HL-60 (cell line): ENCODE measurements around the gene GMPR.

Source experiments
- CTCF ChIP-seq: IDR thresholded peaks from one replicate; pipeline ENCODE4 v1.5.1; 2011; ENCODE audit warnings: low read length, control low read depth, inconsistent platforms; ENCODE audit not compliant: insufficient read depth
- GABPA ChIP-seq: IDR thresholded peaks from 2 replicates; pipeline ENCODE4 v1.6.1; 2012; ENCODE audit warnings: low read depth
- POLR2AphosphoS5 ChIP-seq: IDR thresholded peaks from 2 replicates; pipeline ENCODE4 v1.6.1; 2012; ENCODE audit warnings: low read depth
- SPI1 ChIP-seq: IDR thresholded peaks from 2 replicates; pipeline ENCODE4 v1.6.1; 2012; ENCODE audit warnings: low read depth, mild to moderate bottlenecking, borderline replicate concordance
- TF ChIP-seq, protein P1 (sequence below): IDR thresholded peaks from 2 replicates; pipeline ENCODE4 v1.6.1; 2012; ENCODE audit warnings: low read depth; ENCODE audit not compliant: insufficient replicate concordance

GRCh38 chr6:16311763-16312162 is 73.4 kb downstream of the GMPR start:
- no peak for TF ChIP-seq CTCF
- no peak for TF ChIP-seq POLR2AphosphoS5
- TF ChIP-seq, protein P1, sequence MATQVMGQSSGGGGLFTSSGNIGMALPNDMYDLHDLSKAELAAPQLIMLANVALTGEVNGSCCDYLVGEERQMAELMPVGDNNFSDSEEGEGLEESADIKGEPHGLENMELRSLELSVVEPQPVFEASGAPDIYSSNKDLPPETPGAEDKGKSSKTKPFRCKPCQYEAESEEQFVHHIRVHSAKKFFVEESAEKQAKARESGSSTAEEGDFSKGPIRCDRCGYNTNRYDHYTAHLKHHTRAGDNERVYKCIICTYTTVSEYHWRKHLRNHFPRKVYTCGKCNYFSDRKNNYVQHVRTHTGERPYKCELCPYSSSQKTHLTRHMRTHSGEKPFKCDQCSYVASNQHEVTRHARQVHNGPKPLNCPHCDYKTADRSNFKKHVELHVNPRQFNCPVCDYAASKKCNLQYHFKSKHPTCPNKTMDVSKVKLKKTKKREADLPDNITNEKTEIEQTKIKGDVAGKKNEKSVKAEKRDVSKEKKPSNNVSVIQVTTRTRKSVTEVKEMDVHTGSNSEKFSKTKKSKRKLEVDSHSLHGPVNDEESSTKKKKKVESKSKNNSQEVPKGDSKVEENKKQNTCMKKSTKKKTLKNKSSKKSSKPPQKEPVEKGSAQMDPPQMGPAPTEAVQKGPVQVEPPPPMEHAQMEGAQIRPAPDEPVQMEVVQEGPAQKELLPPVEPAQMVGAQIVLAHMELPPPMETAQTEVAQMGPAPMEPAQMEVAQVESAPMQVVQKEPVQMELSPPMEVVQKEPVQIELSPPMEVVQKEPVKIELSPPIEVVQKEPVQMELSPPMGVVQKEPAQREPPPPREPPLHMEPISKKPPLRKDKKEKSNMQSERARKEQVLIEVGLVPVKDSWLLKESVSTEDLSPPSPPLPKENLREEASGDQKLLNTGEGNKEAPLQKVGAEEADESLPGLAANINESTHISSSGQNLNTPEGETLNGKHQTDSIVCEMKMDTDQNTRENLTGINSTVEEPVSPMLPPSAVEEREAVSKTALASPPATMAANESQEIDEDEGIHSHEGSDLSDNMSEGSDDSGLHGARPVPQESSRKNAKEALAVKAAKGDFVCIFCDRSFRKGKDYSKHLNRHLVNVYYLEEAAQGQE, result no peak
- TF ChIP-seq GABPA, result no peak
- no peak for TF ChIP-seq SPI1
